Adrenal gland (tissue), 5 donors: ENCODE data around the gene PLEK2.

Source experiments
- POLR2A ChIP-seq, 2 donors: fragments of 450-650 bp; IDR thresholded peaks; one replicate each; pipeline ENCODE4 v1.6.1; 2017; ENCODE audit warnings: antibody characterized with exemption in 2 of 2, mild to moderate bottlenecking in 2 of 2, moderate library complexity in 1 of 2
- TF ChIP-seq, protein P1 (sequence below), 6 experiments: fragments of 450-650 bp in 4 of 6; fragments of 200-600 bp in 2 of 6; sonication (generic) in 1 of 6; IDR thresholded peaks; 1 replicate in 5 of 6; 2 replicates in 1 of 6; pipeline versions ENCODE4 v1.5.1 to v1.8.0; 2016 to 2021; ENCODE audit warnings: antibody characterized with exemption in 6 of 6, mild to moderate bottlenecking in 2 of 6, moderate library complexity in 1 of 6
- donor health status: DM: no; HTN: no; CAD: no.

DNA sequence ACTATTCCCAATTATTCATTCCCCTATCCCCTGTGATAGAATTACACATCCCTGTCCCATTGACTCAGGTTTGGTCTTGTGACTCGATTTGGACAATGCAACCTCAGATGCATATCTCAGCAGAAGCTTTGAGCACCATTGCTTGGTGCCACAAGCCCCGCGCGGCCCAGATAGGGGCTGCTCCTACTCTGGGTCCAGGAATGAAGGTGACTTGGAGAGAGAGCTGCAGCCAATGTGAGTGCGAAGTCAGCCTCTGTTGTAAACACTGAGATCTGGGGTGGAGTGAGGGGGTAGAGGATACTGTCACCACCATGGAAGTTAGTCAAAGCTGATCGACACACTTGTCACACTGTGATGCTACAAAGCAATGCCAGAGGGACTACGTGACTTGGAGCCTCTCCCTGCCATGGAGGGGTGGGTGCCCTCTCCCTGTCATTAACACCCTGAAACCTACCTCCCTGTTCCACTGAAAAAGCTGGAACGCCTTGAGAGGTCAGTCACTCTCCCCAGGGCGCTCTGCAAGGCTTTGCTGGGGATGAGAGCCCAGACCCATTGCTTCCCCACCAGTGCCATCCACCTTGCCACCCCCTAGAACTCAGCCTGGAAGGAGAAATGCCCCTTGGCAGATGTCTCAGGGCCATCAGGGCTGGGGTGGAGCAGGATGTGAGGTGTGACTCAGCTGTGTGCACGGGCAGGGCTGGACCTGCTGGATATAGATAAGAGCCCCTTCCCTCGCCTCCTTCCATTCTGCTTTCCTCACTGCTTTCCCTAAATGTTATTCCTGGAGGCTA lies 6.6 kb upstream of the PLEK2 start:
- no peak for TF ChIP-seq POLR2A (IDR thresholded peaks at IDR 0.05)
- TF ChIP-seq, protein P1, sequence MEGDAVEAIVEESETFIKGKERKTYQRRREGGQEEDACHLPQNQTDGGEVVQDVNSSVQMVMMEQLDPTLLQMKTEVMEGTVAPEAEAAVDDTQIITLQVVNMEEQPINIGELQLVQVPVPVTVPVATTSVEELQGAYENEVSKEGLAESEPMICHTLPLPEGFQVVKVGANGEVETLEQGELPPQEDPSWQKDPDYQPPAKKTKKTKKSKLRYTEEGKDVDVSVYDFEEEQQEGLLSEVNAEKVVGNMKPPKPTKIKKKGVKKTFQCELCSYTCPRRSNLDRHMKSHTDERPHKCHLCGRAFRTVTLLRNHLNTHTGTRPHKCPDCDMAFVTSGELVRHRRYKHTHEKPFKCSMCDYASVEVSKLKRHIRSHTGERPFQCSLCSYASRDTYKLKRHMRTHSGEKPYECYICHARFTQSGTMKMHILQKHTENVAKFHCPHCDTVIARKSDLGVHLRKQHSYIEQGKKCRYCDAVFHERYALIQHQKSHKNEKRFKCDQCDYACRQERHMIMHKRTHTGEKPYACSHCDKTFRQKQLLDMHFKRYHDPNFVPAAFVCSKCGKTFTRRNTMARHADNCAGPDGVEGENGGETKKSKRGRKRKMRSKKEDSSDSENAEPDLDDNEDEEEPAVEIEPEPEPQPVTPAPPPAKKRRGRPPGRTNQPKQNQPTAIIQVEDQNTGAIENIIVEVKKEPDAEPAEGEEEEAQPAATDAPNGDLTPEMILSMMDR (IDR thresholded peaks at IDR 0.05), result no peak
